ENCODE data around the gene KHDC1.
"Not testable (repeated sequence)": the region's sequence is repeated elsewhere in the genome, so short reads cannot be mapped to it uniquely, and the experiment has no call there.

The KHDC1 gene

DNA sequence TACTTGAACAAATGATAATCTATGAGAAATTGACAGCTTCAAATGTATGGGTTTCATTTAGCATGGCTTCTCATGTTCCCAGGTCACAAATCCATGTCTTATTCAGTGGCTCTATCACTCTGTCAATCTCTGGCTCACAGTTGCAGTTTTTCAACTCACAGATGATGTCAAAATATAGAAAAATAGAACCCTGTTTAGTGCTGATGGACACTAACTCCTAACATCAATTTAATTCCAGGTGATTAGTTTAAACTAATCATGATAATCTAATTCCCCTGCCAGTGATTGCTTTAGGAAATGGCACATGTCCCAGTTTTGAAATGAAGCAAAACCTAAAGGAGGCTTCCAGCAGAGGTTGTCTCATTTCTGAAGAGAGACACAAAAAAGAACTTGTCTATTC, 13.0 kb downstream of the KHDC1 start:
- DNase-seq (ENCODE audit: low read depth in 3 of 3): no peak

DNA sequence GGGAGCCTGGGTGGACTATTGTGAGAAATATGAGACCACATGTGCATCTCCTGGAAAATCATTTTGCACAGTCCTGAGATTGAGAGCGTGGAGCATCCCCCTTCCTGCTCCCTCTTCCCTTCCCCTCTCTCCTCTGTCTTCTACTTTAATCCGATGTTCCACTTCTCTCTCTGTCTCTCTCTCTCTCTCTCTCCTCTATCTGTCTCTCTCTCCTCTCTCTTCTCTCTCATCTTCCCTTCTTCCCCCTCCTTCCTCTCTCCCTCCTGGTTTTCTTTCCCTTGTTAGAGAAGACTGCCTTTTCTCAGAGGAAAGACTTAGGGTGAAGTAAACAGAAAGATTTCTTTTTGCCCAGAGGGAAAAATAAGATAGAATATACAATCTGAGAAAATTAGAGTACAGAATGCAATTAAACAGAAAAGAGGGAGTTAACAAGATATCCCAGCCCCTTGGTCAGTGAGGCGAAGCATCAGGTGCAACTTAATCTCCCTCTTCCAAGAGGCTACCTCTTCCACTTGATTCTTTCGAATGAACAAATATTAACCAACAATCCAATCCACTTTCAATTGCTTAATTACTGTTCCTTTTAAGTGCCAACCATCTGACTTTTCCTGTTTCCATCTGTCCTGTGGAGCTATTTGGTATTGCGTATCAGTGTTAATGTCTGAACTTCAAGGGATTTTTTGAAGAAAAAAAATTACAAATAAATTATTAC, 14.6 kb downstream of the KHDC1 start:
- DNase-seq (ENCODE audit: low read depth in 3 of 3): no peak

DNA sequence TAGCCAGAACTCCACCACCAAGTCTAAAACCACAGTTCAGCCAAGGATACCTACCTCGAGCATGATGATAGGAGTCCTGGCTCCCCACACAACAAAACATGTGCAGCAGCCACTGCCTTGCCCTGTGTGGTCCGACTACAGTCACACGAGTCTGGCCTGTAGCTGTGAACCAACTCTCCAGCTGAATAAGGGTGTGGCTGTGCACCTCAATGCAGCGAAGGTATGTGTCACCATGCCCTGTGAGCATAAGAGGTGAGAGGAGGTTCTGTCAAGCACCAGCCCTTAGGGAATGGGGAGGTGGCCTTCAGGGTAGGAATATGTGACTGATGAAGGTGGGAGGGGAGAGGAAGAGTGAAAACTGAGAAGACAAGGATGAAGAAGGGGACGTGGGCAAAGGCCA, 21.0 kb downstream of the KHDC1 start:
- DNase-seq (ENCODE audit: low read depth in 3 of 3): no peak

DNA sequence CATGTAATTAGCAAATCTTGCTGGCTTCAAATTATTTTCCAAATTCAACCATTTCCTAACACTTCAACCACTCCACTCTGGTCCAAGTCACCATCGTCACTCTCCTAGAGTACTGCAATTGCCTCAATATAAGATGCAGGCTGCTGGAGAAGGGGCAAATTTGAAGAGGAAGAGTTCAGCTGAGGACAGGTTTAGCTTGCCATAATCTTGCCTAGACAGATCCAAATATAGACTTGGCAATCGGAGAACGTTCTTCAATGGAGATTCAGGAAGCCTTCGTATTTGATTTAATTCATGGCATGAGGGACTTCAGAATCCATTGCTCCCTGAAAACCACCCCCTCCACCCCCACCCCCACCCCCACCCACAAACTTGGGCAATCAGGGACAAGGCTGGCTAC, 22.3 kb downstream of the KHDC1 start:
- DNase-seq (ENCODE audit: low read depth in 3 of 3): no peak

DNA sequence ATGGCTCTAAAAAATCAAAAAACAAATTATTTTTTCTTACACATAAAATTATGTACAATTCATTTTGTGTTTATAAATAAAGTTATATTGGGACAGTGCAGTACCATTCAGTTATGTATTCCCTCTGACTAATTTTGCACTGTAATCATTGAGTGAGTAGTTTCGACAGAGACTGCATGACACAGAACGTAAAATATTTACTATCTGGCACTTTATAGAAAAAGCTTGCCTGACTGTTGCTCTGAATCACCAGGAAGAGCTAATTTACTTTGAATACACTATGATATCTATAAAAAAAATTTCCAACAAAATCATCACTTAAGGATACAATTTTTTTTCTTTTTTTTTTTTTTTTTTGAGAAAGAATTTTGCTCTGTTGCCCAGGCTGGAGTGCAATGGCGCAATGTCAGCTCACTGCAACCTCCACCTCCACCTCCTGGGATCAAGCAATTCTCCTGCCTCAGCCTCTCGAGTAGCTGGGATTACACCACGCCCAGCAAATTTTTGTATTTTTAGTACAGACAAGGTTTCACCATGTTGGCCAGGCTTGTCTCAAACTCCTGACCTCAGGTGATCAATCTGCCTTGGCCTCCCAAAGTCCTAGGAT, 26.7 kb downstream of the KHDC1 start:
- no peak for DNase-seq (ENCODE audit: low read depth in 3 of 3)

DNA sequence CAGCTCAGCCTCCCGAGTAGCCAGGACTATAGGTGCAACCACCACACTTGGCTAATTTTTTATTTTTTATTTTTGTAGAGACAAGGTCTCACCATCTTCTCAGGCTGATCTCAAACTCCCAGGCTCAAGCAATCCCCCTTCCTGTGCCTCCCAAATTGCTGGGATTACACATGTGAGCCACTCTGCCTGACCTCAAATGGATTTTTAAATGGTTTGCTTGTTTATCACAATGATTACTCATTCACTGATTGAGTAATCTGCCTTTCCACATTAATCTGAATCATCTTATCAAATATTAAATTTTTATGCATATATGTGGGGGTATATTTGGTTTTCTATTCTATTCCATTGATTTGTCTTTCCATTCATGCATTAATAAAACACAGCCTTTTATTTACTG, 28.3 kb downstream of the KHDC1 start:
- DNase-seq (ENCODE audit: low read depth in 3 of 3): no peak

DNA sequence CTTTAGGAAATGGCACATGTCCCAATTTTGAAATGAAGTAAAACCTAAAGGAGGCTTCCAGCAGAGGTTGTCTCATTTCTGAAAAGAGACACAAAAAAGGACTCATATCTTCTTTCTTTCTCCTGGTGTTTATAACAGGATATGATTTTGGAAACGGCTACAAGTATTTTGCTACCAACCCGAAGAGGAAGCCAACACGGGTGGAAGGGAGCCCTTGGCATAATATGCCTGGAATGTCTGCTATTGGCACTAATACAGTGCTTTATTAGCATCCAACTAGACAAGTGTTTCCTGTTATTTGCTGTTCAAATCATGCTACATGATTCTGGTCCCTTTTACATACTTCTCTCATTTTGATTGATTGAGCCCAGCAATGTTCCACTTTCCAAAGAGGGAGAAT, 29.0 kb downstream of the KHDC1 start:
- DNase-seq (ENCODE audit: low read depth in 3 of 3): not testable (repeated sequence)

DNA sequence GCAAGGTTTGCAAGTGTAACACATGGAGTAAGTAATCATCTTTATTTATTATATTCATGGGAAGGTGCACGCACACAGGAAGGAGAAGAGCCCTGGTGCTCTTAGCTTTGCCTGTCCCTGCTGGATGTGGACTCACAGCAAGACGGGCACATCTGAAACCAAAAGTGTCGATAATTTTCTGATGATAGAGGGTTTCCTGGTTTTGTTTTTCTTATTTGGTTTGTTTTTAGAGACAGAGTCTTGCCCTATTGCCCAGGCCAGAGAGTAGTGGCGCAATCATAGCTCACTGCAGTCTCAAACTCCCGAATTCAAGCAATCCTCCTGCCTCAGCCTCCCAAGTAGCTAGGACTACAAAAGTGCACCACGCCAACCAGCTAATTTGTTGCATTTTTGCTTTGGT, 29.9 kb downstream of the KHDC1 start:
- DNase-seq (ENCODE audit: low read depth in 3 of 3): no peak

DNA sequence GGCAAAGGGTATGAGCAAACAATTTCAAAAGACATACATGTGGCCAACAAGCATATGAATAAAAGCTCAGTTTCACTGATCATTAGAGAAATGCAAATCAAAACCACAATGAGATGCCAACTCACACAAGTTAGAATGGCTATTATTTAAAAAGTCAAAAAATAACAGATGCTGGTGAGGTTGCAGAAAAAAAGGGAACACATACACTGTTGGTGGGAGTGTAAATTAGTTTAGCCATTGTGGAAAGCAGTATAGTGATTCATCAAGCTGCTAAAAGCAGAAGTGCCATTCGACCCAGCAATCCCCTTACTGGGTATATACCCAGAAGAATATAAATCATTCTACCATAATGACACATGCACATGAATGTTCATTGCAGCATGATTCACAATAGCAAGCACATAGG, 31.0 kb downstream of the KHDC1 start:
- no peak for DNase-seq (ENCODE audit: low read depth in 3 of 3)

DNA sequence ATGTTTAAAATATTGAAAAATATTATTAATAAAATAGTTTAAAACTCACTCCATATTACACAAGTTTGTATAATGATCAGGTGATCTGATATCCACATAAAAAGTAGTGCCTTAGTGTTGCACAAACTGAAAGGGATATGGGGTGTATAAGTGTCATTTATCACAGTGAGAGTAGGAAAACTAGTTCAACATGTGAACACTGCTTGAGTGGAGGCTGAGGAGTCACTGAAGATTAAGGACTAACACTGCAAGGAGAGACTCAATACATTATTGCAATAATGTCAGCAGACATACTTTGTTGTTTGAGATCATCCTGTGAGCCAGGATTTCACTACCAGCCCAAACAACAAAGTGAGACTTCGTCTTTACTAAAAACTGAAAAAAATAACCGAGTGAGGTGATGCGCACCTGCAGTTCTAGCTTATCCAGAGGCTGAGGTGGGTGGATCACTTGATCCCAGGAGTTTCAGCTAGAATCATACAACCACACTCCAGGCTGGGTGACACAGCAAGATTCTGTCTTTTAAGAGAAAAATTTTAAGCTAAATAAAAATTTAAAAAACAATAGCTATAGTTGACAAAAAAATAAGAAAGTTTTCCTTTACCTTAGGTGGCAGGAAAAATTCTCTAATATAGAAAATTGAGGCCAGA, 35.3 kb downstream of the KHDC1 start:
- DNase-seq (ENCODE audit: low read depth in 3 of 3): no peak

DNA sequence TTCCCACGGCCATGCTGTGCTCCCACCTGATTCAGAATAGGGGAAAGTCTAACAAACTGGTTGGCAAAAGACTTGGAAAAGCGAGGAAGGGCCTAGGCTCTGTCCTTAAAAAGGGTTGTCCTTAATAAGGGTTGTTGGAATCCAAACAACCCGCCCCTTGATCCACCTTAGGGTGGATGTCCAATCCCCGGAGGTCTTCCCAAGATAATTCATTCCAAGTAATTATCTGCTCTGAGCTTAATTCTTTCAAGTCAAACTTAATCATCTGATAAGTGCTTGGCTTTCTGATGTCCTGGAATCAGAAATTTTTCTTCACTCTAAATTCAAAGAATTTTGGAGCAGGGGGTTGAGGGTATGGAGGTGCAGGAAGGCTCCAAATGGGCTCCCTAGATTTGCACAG, 37.6 kb downstream of the KHDC1 start, which contains the start of gene KHDC1L:
Gene KHDC1L (minus strand): TSS at position 101 of the 400 bp plus-strand sequence. CDS start 88 bp downstream, at position 13.
- DNase-seq (ENCODE audit: low read depth in 3 of 3): no peak

DNA sequence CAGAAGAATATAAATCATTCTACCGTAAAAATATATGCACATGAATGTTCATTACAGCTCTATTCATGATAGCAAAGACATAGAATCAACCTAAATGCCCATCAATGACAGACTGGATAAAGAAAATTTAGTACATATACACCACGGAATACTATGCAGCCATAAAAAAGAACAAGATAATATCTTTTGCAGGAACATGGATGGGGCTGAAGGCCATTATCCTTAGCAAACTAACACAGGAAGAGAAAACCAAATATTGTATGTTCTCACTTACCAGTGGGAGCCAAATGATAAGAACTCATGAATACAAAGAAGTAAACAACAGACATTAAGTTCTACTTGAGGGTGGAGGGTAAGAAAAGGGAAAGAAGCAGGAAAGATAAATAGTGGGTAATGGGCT, 46.1 kb downstream of the KHDC1 start:
- no peak for DNase-seq (ENCODE audit: low read depth in 3 of 3)

DNA sequence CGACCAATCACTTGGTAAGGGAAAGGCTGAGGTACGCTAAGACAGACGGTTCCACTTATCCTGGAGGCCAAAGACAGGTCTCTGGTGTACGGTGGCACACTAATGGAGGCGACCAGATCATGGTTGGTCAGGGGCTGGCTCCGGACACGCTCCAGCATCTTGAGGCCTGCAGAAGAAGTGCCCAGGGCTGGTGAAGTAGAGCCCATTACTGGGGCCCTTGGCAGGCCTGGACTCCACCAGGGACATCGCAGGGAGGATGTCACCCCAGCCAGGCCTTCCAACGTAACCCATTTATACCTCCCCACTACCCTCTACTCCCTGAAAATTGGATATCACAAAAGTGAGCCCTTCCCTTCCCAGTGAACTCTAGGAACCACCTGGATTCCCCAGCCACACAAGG, 53.9 kb downstream of the KHDC1 start:
- DNase-seq (ENCODE audit: low read depth in 3 of 3): no peak

DNA sequence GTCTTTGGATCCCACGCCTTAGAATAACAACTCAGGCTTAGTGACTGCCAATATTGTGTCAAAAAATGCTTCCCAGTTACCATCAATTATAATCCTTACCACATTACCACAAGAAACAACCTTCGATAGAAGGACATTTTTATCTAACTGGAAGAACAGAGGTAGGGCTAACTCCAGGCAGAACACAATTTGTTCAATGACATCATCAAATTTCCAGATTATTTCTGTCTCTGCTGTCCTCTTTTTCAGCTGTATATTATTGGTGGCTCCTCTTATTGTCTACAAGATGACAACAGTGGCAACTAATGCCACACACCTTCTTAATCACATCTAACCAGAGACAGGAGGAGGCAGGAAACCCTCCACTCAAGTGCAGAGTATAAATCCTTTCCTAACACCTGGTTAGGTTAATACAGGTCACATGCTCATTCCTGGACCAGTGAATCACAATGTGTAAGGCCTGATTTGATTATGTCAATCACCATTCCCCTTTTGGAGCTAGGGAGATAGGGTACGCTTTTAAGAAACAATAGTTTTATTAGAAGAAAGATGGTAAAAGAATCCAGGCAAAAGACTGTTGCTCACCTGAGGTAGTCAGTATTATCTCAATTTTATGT, 55.7 kb downstream of the KHDC1 start:
- no peak for DNase-seq (ENCODE audit: low read depth in 3 of 3)

DNA sequence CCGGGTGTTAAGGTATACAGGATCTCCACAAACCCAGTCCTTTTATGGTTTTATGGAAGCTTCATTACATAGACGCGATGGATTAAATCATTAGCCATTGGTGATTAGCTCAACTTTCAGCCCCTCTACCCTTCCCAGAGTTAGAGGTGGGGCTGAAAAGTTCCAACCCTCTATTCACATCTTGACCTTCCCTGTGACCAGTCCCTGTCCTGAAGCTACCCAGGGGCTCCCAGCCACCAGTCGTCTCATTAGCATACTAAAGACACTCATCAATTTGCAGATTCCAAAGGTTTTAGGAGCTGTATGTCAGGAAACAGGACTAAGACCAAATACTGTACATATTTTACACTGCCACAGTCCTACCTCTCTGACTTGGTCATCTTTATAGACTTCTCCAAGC, 58.7 kb downstream of the KHDC1 start:
- DNase-seq (ENCODE audit: low read depth in 3 of 3): no peak

DNA sequence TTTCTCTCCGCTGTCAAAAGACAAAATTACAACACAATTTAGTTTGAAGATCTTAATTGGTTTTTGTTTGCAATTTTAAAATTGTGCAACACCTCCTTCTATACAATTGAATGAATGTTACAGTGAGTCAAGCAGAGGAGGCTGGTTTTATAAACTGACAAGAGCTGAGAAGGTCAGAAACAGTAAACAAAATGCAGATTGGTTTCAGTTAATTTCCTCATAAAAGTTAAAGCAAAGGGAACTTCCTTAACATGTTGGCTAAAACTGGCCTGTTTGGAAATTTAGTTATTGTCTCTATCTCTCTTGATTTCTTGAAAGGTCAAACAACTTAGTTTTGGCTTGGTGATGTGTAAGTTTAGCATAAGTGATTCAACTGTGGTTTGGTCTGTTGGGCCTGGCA, 59.9 kb downstream of the KHDC1 start:
- DNase-seq (ENCODE audit: low read depth in 3 of 3): no peak

DNA sequence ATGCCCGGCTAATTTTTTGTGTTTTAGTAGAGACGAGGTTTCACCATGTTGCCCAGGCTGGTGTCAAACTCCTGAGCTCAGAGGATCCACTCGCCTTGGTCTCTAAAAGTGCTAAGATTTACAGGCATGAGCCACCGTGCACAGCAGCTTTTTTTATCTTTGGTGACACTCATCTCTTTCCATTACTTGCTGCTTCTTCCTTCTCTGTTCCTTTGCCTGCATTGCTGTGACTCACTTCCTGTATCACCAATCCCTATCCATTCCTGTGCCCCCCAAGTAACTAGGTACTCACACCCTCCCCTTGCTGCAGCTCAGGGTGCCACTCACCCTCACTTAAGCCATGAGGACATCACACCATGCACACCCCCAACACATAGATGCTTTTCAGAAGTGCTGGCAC, 62.3 kb downstream of the KHDC1 start:
- no peak for DNase-seq (ENCODE audit: low read depth in 3 of 3)

DNA sequence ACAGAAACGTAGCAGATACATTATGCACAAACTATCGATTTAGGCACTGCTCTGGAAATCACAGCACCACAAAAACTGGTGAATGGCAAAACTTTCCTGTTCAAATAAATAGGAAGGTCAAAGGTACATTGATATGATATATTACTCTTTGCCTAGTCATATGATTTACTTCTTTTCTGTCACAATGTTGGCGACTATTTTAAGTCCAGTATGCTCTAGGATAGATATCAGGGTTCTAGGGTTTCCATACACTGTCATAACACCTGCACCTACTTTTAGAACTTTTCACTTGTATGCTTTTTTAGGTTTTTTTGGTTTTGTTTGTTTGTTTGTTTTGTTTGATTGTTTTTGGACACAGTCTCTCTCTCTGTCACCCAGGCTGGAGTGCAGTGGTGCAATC, 62.7 kb downstream of the KHDC1 start:
- no peak for DNase-seq (ENCODE audit: low read depth in 3 of 3)

DNA sequence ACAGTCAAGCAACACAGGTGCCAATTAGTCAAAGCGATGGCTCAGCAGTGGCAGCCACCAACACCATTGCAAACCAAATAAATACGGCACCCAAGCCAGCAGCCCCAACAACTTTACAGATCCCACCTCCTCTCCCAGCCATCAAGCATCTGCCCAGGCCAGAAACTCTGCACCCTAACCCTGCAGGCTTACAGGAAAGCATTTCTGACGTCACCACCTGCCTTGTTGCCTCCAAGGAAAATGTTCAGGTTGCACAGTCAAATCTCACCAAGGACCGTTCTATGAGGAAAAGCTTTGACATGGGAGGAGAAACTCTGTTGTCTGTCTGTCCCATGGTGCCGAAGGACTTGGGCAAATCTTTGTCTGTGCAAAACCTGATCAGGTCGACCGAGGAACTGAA, 68.3 kb downstream of the KHDC1 start:
- no peak for DNase-seq (ENCODE audit: low read depth in 3 of 3)

DNA sequence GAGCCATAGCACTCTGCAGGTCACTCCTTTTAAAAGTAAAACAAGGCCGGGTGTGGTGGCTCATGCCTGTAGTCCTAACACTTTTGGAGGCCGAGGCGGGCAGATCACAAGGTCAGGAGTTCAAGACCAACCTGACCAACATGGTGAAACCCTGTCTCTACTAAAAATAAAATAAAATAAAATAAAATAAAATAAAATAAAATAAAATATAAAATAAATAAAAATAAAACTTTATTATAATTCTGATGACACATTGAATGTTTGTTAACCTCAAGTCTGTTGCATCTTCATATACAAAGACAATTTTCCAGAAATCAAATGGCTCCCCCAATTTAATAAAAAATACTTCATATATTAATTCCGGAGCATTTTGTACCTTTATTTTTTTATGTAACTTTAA, 69.7 kb downstream of the KHDC1 start:
- not testable (repeated sequence) for DNase-seq (ENCODE audit: low read depth in 3 of 3)

Measured in stimulated activated CD4-positive, alpha-beta T cell treated with anti-CD3 and anti-CD28 coated beads, TNF-alpha, amount 100 ng/mL, for 48 hours (primary cell).